GM12891 (cell line): Measurements from ENCODE around the gene TRIM66.
A peak's percentile ranks its signal among the peaks of the same experiment; 100 is the strongest.

ENCODE experiments used
- DNase-seq: peaks from one replicate; pipeline ENCODE4 v3.0.0; 2011; ENCODE audit warnings: low spot score; ENCODE audit not compliant: insufficient read length
- FAIRE-seq: peaks from 2 replicates; lab custom pipeline; 2011; peaks lifted over from hg19 to GRCh38; lab: Jason Lieb, UNC
- PAX5 ChIP-seq: IDR thresholded peaks from 2 replicates; pipeline ENCODE4 v1.6.1; 2011; ENCODE audit warnings: low read length, moderate library complexity, mild to moderate bottlenecking; ENCODE audit not compliant: insufficient read depth, severe bottlenecking
- POLR2A ChIP-seq: IDR thresholded peaks from 2 replicates; pipeline ENCODE4 v1.6.1; 2011; ENCODE audit warnings: low read depth, low read length, control low read depth
- POLR2AphosphoS5 ChIP-seq: IDR thresholded peaks from 2 replicates; pipeline ENCODE4 v1.6.1; 2011; ENCODE audit warnings: low read depth, low read length, control low read depth
- POU2F2 ChIP-seq: IDR thresholded peaks from 2 replicates; pipeline ENCODE4 v1.6.1; 2011; ENCODE audit warnings: low read depth, mild to moderate bottlenecking, control low read depth, low read length, moderate library complexity
- SPI1 ChIP-seq: IDR thresholded peaks from 2 replicates; pipeline ENCODE4 v1.6.1; 2011; ENCODE audit warnings: low read depth, low read length, control low read depth
- TAF1 ChIP-seq: IDR thresholded peaks from 2 replicates; pipeline ENCODE4 v1.6.1; 2011; ENCODE audit warnings: low read depth, low read length, control low read depth

TRIM66 gene

GRCh38 chr11:8704136-8704535, 21.7 kb upstream of the TRIM66 start:
- DNase-seq, result no peak
- FAIRE-seq, result no peak
- no peak for TF ChIP-seq POLR2A
- no peak for TF ChIP-seq POU2F2

DNA sequence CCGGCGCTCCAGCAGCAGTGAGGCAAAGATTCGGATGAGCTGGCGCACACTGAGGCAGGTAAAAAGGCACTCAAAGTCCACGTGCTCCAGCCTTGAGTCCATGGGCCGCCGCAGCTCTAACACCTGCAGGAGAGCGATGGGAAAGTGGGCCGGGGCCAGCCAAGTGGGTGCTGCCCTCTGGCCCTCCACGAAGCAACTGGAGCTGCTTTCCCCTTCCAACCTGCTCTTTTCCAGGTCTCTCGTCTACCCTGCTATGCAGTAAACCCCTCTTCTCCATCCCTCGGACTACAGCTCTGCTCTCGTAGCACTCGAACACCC, 20.1 kb upstream of the TRIM66 start:
- FAIRE-seq (no peak), DNase-seq (no peak)
- no peak for TF ChIP-seq POLR2A
- no peak for TF ChIP-seq POLR2AphosphoS5
- TF ChIP-seq SPI1, result no peak
- no peak for TF ChIP-seq TAF1
- TF ChIP-seq PAX5, result no peak

GRCh38 chr11:8701891-8702597, 19.6 kb upstream of the TRIM66 start:
- DNase-seq (no peak), FAIRE-seq (no peak)
- TF ChIP-seq POU2F2, result no peak
- TF ChIP-seq PAX5, result no peak
- TF ChIP-seq POLR2A, result no peak
- no peak for TF ChIP-seq SPI1
- TF ChIP-seq POLR2AphosphoS5, result no peak
- TF ChIP-seq TAF1, result no peak

- TF ChIP-seq SPI1, result no peak
- DNase-seq (no peak), FAIRE-seq (no peak)
Observed at GRCh38 chr11:8699903-8700302, 17.4 kb upstream of the TRIM66 start.

- FAIRE-seq, result no peak
- TF ChIP-seq SPI1 (no peak), POLR2AphosphoS5 (no peak), PAX5 (no peak), POU2F2 (no peak), POLR2A (no peak), TAF1 (no peak)
- no peak for DNase-seq
Observed at GRCh38 chr11:8698917-8699441, 16.5 kb upstream of the TRIM66 start.

- FAIRE-seq (no peak), DNase-seq (no peak)
- no peak for TF ChIP-seq POLR2AphosphoS5
- TF ChIP-seq POU2F2, result no peak
- no peak for TF ChIP-seq TAF1
- no peak for TF ChIP-seq POLR2A
- TF ChIP-seq PAX5, result no peak
- TF ChIP-seq SPI1, result no peak
Observed at GRCh38 chr11:8698379-8698851, 15.9 kb upstream of the TRIM66 start.

DNA sequence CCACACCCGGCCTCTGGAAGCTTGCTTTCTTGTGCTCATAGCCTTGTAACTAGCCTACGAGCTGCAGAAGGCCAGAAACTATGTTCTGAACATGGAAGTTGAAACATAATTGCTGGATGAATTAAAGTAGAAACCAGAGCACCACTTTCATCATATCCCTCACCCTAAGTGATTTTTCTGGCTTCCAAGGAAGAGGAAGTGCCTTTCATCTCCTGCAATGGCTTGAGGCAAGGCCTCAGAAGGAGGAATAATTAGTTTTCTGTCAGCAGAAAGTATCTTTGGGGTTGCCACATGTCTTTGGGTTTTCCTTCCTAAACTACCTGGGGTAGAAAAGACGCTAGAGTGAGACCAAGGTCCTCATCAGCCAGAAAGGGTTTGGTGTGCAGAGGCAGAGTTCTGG, 14.6 kb upstream of the TRIM66 start:
- TF ChIP-seq PAX5, result no peak
- TF ChIP-seq SPI1, result no peak
- no peak for TF ChIP-seq POU2F2
- TF ChIP-seq POLR2A, result no peak
- TF ChIP-seq TAF1, result no peak
- TF ChIP-seq POLR2AphosphoS5, result no peak
- DNase-seq (no peak), FAIRE-seq (no peak)

- no peak for TF ChIP-seq SPI1
- no peak for TF ChIP-seq PAX5
- no peak for TF ChIP-seq TAF1
- no peak for TF ChIP-seq POLR2AphosphoS5
- no peak for TF ChIP-seq POU2F2
- TF ChIP-seq POLR2A, result no peak
- no peak for DNase-seq
- FAIRE-seq, result no peak
Observed at GRCh38 chr11:8694137-8694536, 11.7 kb upstream of the TRIM66 start.

DNA sequence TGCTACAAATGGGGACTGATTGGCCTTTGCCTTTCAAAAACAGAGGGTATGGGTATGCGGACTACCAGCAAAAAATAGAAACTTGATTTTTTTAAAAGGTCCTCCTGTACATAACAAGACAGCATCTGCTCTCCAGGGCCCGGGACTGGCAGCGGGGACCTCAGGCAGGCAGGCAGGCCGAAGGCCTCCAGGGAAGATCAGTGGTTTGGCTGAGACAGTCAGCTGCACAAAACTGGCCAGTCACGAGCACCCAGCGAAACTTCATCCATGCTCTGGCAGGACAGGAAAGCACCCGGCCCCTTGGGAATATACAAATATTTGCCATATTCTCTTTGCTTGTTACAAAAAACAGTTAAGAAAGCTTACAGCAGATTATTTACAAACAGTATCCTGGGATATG, 11.1 kb upstream of the TRIM66 start:
- no peak for DNase-seq
- TF ChIP-seq TAF1 (no peak), POU2F2 (no peak), POLR2A (no peak), POLR2AphosphoS5 (no peak), SPI1 (no peak), PAX5 (no peak)
- FAIRE-seq, result no peak

- FAIRE-seq, result no peak
- TF ChIP-seq POLR2AphosphoS5 (peak; percentile 49), POLR2A (peak; percentile 37; the same call in 1 of the 2 replicates), POU2F2 (no peak), TAF1 (no peak)
- no peak for DNase-seq
Observed at GRCh38 chr11:8693010-8693551, 10.6 kb upstream of the TRIM66 start.

GRCh38 chr11:8692417-8692816, 10.0 kb upstream of the TRIM66 start:
- no peak for TF ChIP-seq PAX5
- no peak for TF ChIP-seq TAF1
- no peak for TF ChIP-seq POLR2AphosphoS5
- DNase-seq, result no peak
- no peak for FAIRE-seq
